ENCODE data around the gene BLVRA.

- no peak for TF ChIP-seq CTCF (IDR thresholded peaks at IDR 0.05)
- no peak for TF ChIP-seq POLR2A (IDR thresholded peaks at IDR 0.05)
These were observed at the start of gene BLVRA for GRCh38 chr7:43758029-43758821.

Data from lower leg skin (tissue), 3 donors.